GM10248 (cell line): ENCODE results near the gene BATF3.

Source experiments
- CTCF ChIA-PET: fragments of 300-600 bp; sonication (Branson Sonifier 250); formaldehyde crosslinking; extraction: SDS; loops from one replicate; lab custom pipeline; 2021; ENCODE audit warnings: antibody characterized with exemption; lab: Yijun Ruan, JAX
- POLR2A ChIA-PET: fragments of 350-650 bp; sonication (Branson Sonifier 250); formaldehyde crosslinking; extraction: SDS; loops from one replicate; lab custom pipeline; 2020; ENCODE audit warnings: antibody characterized with exemption; lab: Yijun Ruan, JAX
- DNase-seq: peaks from one replicate; pipeline ENCODE4 v3.0.0; 2012; ENCODE audit errors: extremely low spot score
- TF ChIP-seq, protein P1 (sequence below): IDR thresholded peaks from 2 replicates; pipeline ENCODE4 v1.5.1; 2012; ENCODE audit warnings: mild to moderate bottlenecking, low read depth; ENCODE audit errors: extremely low read depth, missing control alignments, control extremely low read depth

The BATF3 gene

DNA sequence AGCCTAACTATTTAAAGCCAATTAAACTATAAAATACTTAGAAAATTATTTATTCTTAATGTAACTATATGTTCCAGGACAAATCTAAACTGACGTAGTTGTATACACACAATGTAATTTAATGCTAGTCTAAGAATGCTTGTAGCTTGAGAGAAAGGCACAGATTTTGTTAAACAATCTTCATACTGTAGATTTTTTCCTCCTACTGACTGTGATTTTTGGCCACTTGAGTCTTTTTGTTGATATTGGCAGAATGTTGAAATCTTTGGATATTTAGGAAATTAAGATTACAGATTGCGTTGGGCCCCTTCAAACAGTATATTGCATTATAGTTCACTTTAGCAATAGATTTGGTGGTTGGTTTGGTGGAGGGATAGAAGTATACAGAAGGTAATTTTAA, 50.6 kb downstream of the BATF3 start:
- ChIA-PET POLR2A (no interaction called here), CTCF (interaction anchor here (1.6 to 4.9 kb wide), 3 partner anchors 16 to 172 kb away, joined by 3 to 45 read pairs (median 13); no protein-coding TSS in a partner anchor)
- TF ChIP-seq, protein P1, sequence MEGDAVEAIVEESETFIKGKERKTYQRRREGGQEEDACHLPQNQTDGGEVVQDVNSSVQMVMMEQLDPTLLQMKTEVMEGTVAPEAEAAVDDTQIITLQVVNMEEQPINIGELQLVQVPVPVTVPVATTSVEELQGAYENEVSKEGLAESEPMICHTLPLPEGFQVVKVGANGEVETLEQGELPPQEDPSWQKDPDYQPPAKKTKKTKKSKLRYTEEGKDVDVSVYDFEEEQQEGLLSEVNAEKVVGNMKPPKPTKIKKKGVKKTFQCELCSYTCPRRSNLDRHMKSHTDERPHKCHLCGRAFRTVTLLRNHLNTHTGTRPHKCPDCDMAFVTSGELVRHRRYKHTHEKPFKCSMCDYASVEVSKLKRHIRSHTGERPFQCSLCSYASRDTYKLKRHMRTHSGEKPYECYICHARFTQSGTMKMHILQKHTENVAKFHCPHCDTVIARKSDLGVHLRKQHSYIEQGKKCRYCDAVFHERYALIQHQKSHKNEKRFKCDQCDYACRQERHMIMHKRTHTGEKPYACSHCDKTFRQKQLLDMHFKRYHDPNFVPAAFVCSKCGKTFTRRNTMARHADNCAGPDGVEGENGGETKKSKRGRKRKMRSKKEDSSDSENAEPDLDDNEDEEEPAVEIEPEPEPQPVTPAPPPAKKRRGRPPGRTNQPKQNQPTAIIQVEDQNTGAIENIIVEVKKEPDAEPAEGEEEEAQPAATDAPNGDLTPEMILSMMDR = no peak
- DNase-seq = no peak

GRCh38 chr1:212648431-212648830, 51.2 kb downstream of the BATF3 start:
- CTCF ChIA-PET = interaction anchor here (1.6 to 2.0 kb wide), 2 partner anchors 17 to 172 kb away, joined by 3 to 13 read pairs; no protein-coding TSS in a partner anchor
- POLR2A ChIA-PET = no interaction called here
- no peak for DNase-seq
- TF ChIP-seq, protein P1 = no peak

- CTCF ChIA-PET = interaction anchor here (0.8 to 2.0 kb wide), 2 partner anchors 18 to 191 kb away, joined by 3 to 13 read pairs; no protein-coding TSS in a partner anchor
- TF ChIP-seq, protein P1 = no peak
- POLR2A ChIA-PET = no interaction called here
These were observed 52.6 kb downstream of the BATF3 start for GRCh38 chr1:212647004-212647403.

DNA sequence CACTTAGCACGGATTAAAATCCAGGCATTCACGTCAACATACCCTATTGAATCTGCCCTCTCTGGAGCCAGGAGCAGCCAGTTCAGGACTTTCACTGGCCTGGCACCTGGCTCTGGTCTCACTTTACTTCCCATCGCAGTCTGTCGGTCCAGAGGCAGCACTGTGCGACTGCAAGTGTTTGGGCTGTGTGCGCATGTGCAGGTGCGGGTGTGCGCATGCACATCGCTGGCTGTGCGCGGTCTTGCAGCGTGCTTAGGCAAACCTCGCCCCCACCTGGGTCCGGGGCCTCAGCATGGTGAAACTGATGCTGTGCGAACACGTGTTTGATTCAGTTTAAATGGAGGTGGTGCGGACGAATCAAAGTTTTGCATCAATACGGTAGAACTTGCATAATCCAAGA, 53.1 kb downstream of the BATF3 start:
- TF ChIP-seq, protein P1 = no peak
- DNase-seq = no peak
- ChIA-PET CTCF (no interaction called here), POLR2A (no interaction called here)

More at GRCh38 chr1:212647004-212647403, 52.6 kb downstream of the BATF3 start:
- no peak for DNase-seq

DNA sequence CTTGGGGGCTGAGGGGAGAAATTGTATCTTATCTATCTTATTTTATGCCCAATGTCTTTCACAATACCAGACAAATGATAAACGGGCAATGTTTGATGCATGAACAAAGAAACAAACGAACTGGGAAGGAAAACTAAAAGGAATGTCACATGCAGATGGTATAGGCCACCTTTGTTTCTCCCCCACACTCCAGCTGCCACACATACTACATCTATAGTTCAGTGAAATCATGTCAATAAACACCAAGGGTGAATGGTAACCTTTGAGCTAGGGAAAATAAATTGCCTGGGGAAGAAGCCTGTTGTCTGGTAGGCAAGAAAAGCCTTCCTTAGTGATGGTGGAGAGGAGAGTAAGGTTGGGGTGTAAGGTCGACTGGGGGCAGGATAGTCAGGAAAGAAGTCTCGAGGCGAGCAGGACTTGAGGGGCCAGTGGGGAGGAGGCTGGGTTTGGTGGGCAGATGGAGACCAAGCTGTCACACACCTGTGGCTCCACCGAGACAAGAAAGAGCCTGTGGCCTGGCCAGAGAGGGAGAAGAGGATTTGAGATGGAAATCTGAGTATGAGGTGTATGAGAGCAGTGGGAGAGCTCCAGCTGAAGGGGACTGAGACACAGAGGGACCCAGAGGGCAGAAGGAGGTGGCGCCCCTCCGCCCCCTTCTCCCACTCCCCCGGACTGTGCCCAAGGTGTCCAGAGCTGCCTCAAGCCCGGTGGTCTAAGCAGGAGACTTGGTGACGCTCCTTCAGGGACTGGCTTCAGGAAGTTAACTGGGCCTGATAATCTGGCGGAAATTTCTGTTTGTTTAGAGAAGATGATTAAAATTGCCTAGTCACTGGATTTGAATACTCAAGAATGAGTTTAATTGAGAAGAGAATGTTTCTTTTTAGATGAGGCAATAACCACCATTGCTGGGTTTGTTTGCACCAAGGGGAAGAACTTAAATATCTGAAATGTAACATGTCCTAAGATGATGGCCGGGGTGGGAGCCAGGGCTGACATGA, 53.8 kb downstream of the BATF3 start:
- POLR2A ChIA-PET = no interaction called here
- CTCF ChIA-PET = interaction anchor here (1.0 to 3.8 kb wide), 4 partner anchors 15 to 169 kb away, joined by 3 to 14 read pairs (median 5); no protein-coding TSS in a partner anchor
- TF ChIP-seq, protein P1 = no peak
- DNase-seq = no peak

DNA sequence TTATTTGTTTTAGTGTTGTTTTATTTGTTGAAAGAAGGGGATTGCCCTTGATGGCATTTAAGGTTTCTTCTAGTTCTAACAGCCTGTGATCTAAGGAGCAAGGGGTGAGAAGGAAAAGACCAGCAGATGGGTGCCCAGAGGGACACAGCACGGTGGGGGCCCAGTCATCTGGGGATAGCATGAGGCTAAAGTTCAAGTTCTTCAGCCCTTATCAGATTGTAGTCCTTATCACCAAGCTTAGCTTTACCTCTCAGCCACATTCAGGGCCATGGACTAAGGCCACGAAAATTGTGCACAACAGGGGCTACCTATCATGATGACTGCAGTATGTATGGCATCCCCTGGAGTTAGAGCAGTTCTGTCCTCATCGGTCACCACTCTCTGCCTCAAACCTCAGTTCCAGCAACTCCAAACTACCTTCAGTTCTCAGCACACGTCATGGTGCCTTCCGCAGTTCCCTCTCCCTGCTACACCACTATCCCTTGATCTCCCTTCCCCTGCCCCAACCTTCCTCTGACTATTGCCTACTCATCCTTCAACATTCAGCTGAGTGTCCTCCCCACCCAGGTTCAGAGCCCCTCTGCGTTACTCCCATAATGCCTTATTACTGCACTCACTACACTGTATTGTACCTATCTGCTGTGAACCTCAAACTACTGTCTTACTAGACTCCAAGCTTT, 54.6 kb downstream of the BATF3 start:
- ChIA-PET CTCF (interaction anchor here (1.0 to 3.8 kb wide), 4 partner anchors 14 to 168 kb away, joined by 3 to 14 read pairs (median 5); no protein-coding TSS in a partner anchor), POLR2A (no interaction called here)
- TF ChIP-seq, protein P1 = no peak
- DNase-seq = no peak
